Natural killer cell treated with Interleukin-12 subunit alpha and Interleukin-12 subunit beta and Interleukin-15 and Interleukin-18, amount 100 ng/mL, for 72 hours (primary cell): ENCODE data around the gene MIS18BP1. TPM values are rescaled to one million over a fixed set of nuclear protein-coding genes. Genes with fewer than 3 reads are reported as not detected.

Source experiments
- ATAC-seq, 2 donors: fragments of 150-1000 bp; cut with Tn5 transposase in 1 of 2; sonication (Bioruptor Pico), chemical (Tn5 transposase) in 1 of 2; 2 replicates each; pipeline ENCODE4 v1.10.0; 2021
- DNase-seq: peaks from one replicate; pipeline ENCODE4 v3.0.0; 2022; ENCODE audit warnings: low spot score
- H3K27ac Mint-ChIP-seq, 2 donors: 1 replicate in 1 of 2; 2 replicates in 1 of 2; pipeline ENCODE4 v1.8.0; 2022; ENCODE audit warnings: mixed read lengths in 2 of 2, mild to moderate bottlenecking in 1 of 2, moderate library complexity in 1 of 2
- H3K27me3 Mint-ChIP-seq, 2 donors: 1 replicate in 1 of 2; 2 replicates in 1 of 2; pipeline ENCODE4 v1.8.0; 2022; ENCODE audit warnings: mixed read lengths in 2 of 2
- H3K36me3 Mint-ChIP-seq: one replicate; pipeline ENCODE4 v1.8.0; 2022; ENCODE audit warnings: mixed read lengths
- H3K4me1 Mint-ChIP-seq, 2 donors: 1 replicate in 1 of 2; 2 replicates in 1 of 2; pipeline ENCODE4 v1.8.0; 2022; ENCODE audit warnings: low read depth in 2 of 2, mixed read lengths in 2 of 2, mild to moderate bottlenecking in 1 of 2
- H3K4me3 Mint-ChIP-seq: one replicate; pipeline ENCODE4 v1.8.0; 2022; ENCODE audit warnings: mixed read lengths
- H3K9me3 Mint-ChIP-seq: 2 replicates; pipeline ENCODE4 v1.8.0; 2022; ENCODE audit warnings: mixed read lengths
- total RNA-seq, 2 donors: library from RNA; stranded (reverse); gene quantifications; one replicate each; pipeline ENCODE4 v1.2.3, GENCODE V29; 2022

Gene MIS18BP1
- total RNA-seq, 2 donors from 2014 or later = 33.4 to 61.8 TPM

DNA sequence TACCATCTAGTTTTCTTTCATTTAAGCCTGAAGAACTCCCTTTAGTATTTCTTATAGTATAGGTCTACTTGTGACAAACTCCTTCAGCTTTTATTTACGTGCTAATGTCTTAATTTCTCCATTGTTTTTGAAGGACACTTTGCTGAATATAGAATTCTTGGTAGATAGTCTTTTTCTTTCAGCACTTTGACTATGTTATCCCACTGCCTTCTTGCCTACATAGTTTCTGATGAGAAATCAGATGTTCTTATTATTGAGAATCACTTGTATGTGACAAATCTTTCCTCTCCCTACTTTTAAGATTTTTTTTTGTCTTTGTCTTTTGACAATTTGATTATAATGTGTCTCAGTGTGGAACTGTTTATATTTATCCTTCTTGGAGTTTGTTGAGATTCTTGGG is 5.1 kb upstream of the MIS18BP1 start:
- Mint-ChIP-seq H3K36me3 (peaks cover 27% of the 10 kb centered on the region), H3K27me3 (peaks cover 10 to 18% of the 10 kb centered on the region in 2 donors), H3K9me3 (peaks cover 22% of the 10 kb centered on the region), H3K4me1 (no peaks in the 10 kb centered on the region), H3K4me3 (no peak overlapping the region), H3K27ac (no peak overlapping the region)
- ATAC-seq (no peak), DNase-seq (no peak)

DNA sequence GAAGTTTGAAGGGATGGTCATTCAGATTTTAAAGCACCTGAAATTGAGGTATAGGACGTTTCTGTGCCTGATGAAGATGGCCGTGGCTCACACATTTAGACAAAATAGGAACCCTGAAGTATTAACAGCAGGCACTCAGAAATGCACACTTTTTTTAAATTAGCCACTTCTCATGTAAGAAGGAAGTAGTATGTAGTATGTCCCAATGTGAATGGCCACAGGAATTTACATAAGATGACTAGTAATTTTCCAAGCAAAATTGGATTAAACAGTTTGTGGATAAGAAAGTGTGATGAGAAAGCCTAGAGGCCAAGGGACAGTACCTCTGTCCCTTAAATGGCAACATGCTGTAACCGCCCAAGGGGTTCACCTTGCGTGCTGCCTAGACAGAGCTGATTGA is 1.8 kb upstream of the MIS18BP1 start:
- peaks cover 22% of the 10 kb centered on the region for H3K9me3 Mint-ChIP-seq
- H3K4me1 Mint-ChIP-seq = peaks cover 14 to 21% of the 10 kb centered on the region in 2 donors
- no peak for ATAC-seq
- H3K27ac Mint-ChIP-seq = no peak overlapping the region
- H3K27me3 Mint-ChIP-seq = no peaks in the 10 kb centered on the region
- H3K36me3 Mint-ChIP-seq = peaks cover 19% of the 10 kb centered on the region
- no peak for DNase-seq
- H3K4me3 Mint-ChIP-seq = peak overlapping the region; percentile 91

DNA sequence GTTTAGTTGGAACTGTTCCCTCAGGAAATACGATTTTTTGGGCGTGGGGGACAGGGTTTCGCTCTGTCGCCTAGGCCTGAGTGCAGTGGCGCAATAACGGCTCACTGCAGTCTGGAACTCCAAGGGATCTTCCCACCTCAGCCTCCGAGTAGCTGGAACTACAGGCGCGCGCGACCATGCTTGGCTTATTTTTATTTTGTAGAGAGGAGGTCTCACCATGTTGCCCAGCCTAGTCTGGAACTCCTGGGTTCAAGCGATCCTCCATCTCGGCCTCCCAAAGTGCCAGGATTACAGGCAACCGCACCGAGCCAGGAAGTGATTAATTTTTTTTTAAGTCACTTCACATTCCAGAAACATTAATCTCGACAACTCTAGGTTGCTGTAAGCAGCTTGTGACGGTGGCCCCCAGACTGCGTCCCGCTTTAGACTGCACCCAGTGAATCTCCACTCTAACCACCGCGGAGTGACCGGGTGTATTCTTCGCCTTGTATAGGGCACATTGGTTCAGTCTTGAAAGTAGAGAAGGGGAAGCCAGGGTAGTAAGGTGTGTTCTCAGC is 830 bp upstream of the MIS18BP1 start:
- DNase-seq = no peak
- H3K9me3 Mint-ChIP-seq = peaks cover 14% of the 10 kb centered on the region
- no peaks in the 10 kb centered on the region for H3K27me3 Mint-ChIP-seq
- H3K27ac Mint-ChIP-seq = peak overlapping the region; percentile 88 to 92
- H3K4me3 Mint-ChIP-seq = peak overlapping the region; percentile 91
- H3K36me3 Mint-ChIP-seq = peaks cover 10% of the 10 kb centered on the region
- peaks cover 14 to 21% of the 10 kb centered on the region in 2 donors for H3K4me1 Mint-ChIP-seq
- ATAC-seq = no peak

DNA sequence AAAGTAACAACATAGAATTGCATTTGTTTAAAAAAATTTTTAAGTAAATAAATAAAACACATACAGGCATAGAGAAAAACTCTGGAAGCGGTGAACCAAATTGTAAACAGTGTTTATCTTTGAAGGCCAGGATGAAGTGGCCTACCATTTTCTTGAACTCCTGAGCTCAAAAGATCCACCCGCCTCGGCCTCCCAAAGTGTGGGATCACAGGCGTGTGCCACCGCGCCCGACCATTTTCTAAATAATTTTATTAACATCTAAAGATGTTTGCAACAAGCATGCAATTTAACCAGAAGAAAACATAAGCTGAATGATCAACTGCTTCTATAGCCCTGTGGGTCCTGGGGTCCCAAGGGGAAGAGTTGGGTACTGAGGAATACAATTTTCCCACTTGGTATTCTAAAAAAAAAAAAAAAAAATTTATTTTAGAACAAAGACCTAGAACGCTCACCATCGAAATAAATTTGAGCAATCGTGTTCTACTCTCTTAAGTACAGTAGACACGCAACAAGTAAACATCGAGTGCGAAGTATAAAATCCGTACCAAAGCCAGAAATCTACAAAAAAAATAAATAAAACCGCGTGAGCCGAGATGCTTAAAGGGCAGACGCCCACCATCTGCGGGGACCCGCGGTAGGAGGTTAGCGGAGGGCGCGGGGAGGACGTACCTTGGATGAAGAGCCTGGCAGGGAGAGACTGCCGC is 484 bp downstream of the MIS18BP1 start:
- no peak for DNase-seq
- no peak for ATAC-seq
- Mint-ChIP-seq H3K4me3 (peak overlapping the region; percentile 91), H3K4me1 (peaks cover 14 to 21% of the 10 kb centered on the region in 2 donors), H3K27ac (peak overlapping the region; percentile 88 to 92), H3K36me3 (no peaks in the 10 kb centered on the region), H3K27me3 (no peaks in the 10 kb centered on the region), H3K9me3 (peaks cover 4% of the 10 kb centered on the region)

DNA sequence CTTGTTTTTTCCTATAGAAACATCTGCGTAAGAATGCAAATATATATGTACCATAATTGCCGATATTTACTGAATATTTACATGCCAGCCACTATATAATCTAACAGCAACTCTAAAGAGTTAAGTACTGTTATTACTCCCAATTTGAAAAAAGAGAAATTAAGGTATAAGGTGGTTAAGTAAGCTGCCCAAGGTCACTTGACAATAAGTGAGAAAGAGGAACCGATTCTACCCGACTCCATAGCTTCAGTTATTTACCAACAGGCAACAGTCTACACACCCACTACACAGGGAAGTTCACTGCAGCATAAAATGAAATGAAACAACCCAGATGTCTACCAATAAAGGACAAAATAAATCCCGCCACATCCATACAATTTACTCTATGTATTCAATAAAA is 1.1 kb downstream of the MIS18BP1 start:
- Mint-ChIP-seq H3K27ac (peak overlapping the region; percentile 88 to 92), H3K36me3 (no peaks in the 10 kb centered on the region), H3K27me3 (no peaks in the 10 kb centered on the region), H3K4me1 (peaks cover 14 to 21% of the 10 kb centered on the region in 2 donors), H3K4me3 (peak overlapping the region; percentile 91), H3K9me3 (no peaks in the 10 kb centered on the region)
- DNase-seq = no peak
- no peak for ATAC-seq

DNA sequence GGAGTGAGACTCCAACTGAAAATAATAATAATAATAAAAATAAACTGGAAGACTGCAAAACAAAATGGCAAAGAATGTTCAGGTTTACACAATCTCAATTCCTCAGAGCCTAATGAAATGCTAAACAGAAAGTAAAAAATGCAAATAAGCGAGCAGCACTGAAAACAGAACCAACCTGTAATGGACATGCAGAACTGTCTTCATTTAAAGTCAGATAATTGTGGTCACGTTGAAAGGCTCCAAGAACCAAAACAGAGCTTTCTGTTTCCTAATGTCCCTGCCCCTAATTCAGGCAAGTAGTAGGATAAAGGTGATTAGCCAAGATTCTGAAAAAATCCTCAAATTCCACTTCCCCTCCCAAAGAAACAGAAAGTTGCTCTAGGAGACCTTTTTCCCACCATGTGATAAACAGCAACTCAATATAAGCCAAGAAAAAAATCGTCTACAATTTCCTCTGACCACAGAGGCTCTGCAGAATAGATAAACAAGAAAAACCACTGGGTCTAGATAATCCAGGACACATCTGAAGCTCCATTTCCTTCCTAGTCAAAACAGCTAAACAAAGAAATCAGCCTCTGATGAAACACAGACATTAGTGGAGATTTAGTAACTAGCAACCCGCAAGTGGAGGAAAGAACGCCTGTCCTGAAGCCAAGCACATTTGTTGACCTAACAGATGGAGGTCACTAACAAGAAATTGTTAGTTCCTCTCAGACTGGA is 3.0 kb downstream of the MIS18BP1 start:
- peak overlapping the region; percentile 80 for H3K4me3 Mint-ChIP-seq
- H3K27me3 Mint-ChIP-seq = no peaks in the 10 kb centered on the region
- H3K4me1 Mint-ChIP-seq = peaks cover 14 to 21% of the 10 kb centered on the region in 2 donors
- no peaks in the 10 kb centered on the region for H3K36me3 Mint-ChIP-seq
- DNase-seq (no peak), ATAC-seq (no peak)
- no peaks in the 10 kb centered on the region for H3K9me3 Mint-ChIP-seq
- peak overlapping the region; percentile 59 to 88 for H3K27ac Mint-ChIP-seq

DNA sequence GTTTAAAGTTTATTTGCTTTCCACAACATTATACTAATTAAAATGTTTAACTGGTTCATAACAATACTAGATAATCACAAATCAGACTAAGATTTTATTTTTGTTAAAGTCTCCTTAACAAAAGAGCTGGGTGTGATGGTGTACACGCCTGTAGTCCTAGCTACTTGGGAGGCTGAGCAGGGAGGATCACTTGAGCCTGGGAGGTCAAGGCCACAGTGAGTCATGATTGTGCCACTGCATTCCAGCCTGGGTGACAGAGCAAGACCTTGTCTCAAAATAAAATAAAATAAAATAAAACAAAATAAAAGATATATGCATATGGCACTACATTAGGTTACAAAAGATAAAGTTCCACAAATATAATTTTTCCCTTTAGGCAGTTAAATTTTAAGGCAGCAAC is 5.6 kb downstream of the MIS18BP1 start:
- ATAC-seq (no peak), DNase-seq (no peak)
- Mint-ChIP-seq H3K27me3 (no peaks in the 10 kb centered on the region), H3K4me1 (peaks cover 14 to 21% of the 10 kb centered on the region in 2 donors), H3K27ac (no peak overlapping the region), H3K36me3 (no peaks in the 10 kb centered on the region), H3K9me3 (no peaks in the 10 kb centered on the region), H3K4me3 (no peak overlapping the region)

DNA sequence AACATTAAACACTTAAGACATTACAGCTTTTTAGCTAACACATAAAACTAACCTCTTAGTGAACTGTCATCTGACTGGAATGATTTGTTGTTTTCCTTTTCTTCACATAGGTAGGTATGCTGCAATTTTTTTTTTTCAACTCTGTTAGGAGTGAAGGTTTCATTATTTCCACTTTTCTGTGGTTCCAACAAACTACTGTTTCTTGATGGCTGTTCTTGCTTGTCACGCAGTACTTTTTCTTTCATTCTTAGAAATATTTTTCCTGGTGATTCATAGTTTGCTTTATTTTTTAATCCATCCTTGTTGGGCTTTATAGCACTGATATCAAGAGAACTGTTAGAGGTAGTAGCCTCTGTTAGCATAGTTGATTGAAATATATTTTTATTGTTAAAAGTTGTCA is 6.3 kb downstream of the MIS18BP1 start:
- H3K4me1 Mint-ChIP-seq = peaks cover 11 to 17% of the 10 kb centered on the region in 2 donors
- H3K4me3 Mint-ChIP-seq = no peak overlapping the region
- DNase-seq = no peak
- no peaks in the 10 kb centered on the region for H3K9me3 Mint-ChIP-seq
- H3K27me3 Mint-ChIP-seq = no peaks in the 10 kb centered on the region
- no peaks in the 10 kb centered on the region for H3K36me3 Mint-ChIP-seq
- H3K27ac Mint-ChIP-seq = no peak overlapping the region
- ATAC-seq = peak; percentile 24 to 65

DNA sequence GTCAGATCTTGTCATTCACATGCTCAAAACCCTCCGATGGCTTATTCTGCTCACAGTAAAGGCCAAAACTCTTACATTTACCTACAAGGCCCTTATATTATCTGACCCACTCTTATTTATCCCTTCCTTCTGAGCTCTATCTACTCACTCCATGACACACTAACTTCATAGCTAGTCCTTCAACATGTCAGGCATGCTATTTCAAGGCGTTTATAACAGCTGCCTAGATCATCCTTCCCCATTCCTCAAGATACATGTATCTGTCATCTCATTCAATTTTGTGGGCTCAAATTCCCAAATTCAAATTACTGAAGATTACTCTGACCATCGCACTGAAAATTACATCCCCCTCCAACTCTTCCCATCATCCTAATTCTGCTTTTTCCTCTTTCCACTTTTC is 6.9 kb downstream of the MIS18BP1 start:
- H3K36me3 Mint-ChIP-seq = no peaks in the 10 kb centered on the region
- peaks cover 8 to 12% of the 10 kb centered on the region in 2 donors for H3K4me1 Mint-ChIP-seq
- DNase-seq (no peak), ATAC-seq (no peak)
- no peak overlapping the region for H3K27ac Mint-ChIP-seq
- no peaks in the 10 kb centered on the region for H3K27me3 Mint-ChIP-seq
- no peak overlapping the region for H3K4me3 Mint-ChIP-seq
- no peaks in the 10 kb centered on the region for H3K9me3 Mint-ChIP-seq

DNA sequence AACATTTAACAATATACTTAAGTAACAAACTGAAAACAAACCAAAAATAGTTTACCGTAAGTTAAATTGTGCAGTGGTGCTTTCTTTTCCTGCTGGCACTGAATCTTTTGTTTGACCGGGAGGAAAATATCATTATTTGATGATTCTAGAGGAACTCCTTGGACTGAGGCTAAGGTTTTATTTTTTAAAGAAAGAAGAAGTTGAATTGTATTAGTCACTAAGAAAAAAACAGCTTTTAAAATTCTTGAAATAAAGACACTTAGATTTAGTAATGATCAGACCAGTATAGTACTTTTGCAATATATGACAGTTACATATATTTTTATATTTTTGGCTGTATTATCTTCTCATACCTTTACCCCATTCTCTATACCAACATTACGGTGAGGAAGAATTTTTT is 10.3 kb downstream of the MIS18BP1 start:
- H3K9me3 Mint-ChIP-seq = no peaks in the 10 kb centered on the region
- ATAC-seq (no peak), DNase-seq (no peak)
- no peaks in the 10 kb centered on the region for H3K4me1 Mint-ChIP-seq
- peaks cover 9% of the 10 kb centered on the region for H3K36me3 Mint-ChIP-seq
- H3K27me3 Mint-ChIP-seq = no peaks in the 10 kb centered on the region
- H3K27ac Mint-ChIP-seq = no peak overlapping the region
- no peak overlapping the region for H3K4me3 Mint-ChIP-seq

DNA sequence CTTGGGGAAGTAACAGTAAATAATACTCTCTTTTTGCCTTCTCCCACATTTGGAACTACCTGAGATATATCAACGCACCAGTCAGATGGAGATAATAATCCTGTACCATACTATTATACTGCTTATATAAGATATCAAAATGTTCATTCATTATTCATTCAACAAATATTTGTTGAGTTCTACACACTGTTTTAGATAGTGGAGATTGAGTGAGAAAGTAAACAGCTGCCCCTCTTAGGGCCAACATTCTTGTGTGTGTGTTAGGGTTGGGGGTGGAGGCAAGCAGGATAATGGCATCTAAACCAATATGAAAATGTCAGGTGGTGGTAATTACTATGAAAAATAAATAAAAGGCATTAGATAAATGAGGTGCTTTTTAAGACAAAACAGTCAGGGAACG is 14.0 kb downstream of the MIS18BP1 start:
- Mint-ChIP-seq H3K27ac (no peak overlapping the region), H3K9me3 (no peaks in the 10 kb centered on the region), H3K4me1 (peaks cover 5 to 6% of the 10 kb centered on the region in 2 donors), H3K36me3 (peaks cover 16% of the 10 kb centered on the region), H3K4me3 (no peak overlapping the region), H3K27me3 (no peaks in the 10 kb centered on the region)
- ATAC-seq (no peak), DNase-seq (no peak)

DNA sequence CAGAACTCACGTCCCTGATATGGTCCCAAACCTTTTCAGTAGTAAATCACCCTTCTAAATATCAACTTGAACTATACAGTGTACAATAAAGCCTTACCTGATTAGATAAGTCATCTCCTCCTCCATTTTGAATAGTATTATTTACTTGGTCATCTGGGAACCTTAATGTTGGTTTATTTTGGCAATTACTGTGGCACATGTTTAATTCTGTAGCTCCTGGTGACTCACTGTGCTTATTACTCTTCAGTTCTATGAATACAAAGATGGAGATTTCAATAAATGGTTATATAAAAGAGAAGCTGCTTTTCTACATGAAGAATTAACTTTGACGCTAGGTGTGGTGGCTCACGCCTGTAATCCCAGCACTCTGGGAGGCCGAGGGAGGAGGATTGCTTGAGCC is 25.4 kb downstream of the MIS18BP1 start:
- Mint-ChIP-seq H3K4me3 (no peak overlapping the region), H3K4me1 (peaks cover 11 to 14% of the 10 kb centered on the region in 2 donors), H3K27ac (no peak overlapping the region), H3K27me3 (no peaks in the 10 kb centered on the region), H3K9me3 (no peaks in the 10 kb centered on the region), H3K36me3 (peaks cover 50% of the 10 kb centered on the region)
- ATAC-seq (no peak), DNase-seq (no peak)

DNA sequence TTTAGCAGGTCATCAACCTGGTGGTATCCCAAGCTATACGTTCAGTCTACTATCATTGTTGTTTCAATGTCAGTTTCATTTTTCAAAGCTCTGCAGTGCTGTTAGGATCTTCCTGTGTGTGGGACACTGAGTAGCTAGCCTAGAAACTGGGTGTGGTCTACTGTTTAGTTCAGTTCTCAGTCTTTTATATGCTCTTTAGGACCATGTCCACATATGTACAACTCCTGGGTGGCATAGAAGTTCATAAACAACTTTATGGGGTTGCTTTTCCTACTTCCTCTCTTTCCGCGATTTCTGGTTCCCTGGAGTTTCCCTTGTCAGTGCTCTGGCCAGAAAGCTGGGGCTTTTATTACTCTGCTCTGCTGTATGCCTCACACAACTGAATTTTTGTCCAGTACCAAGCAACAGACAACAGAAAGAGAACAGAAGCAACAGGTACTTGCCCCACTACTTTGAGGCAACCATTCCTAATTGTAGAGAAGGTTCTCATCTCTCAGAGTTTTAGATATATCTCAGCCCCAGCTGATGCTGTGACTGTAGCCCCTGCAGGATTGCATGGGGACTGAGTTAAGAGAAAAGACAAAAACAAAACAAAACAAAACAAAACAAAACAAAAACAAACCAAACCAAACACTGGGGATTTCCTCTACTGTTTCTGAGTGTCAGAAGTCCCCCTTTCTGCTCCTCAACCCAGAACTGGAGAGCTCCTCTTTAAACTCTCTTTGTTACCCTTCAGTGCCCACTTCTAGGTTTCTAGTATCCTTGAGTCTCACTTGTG is 30.3 kb downstream of the MIS18BP1 start:
- peaks cover 11 to 16% of the 10 kb centered on the region in 2 donors for H3K4me1 Mint-ChIP-seq
- ATAC-seq (no peak), DNase-seq (no peak)
- H3K27ac Mint-ChIP-seq = no peak overlapping the region
- no peak overlapping the region for H3K4me3 Mint-ChIP-seq
- H3K36me3 Mint-ChIP-seq = peaks cover 35% of the 10 kb centered on the region
- H3K9me3 Mint-ChIP-seq = no peaks in the 10 kb centered on the region
- H3K27me3 Mint-ChIP-seq = no peaks in the 10 kb centered on the region
